Measurements from ENCODE around the gene NKAIN1. TPM values are rescaled to one million over a fixed set of nuclear protein-coding genes. Genes with fewer than 3 reads are reported as not detected.

Gene NKAIN1
- total RNA-seq, 1 experiment from 2014 or later, result 0.18 TPM

- ChIA-PET POLR2A (ENCODE audit: unreplicated experiment) (no interaction called here), CTCF (interaction anchor here (0.6 kb wide), 1 partner anchor 10 kb away, joined by 5 read pairs; no protein-coding TSS in a partner anchor)
- Histone ChIP-seq H3K36me3 (ENCODE audit: low read depth, low read length) (no peaks in the 10 kb centered on the region), H3K79me2 (ENCODE audit: low read length) (no peaks in the 10 kb centered on the region), H2AFZ (ENCODE audit: low read length) (peak overlapping the region; percentile 84), H3K4me1 (ENCODE audit: insufficient read depth, low read length) (peaks cover 39% of the 10 kb centered on the region), H3K9me3 (ENCODE audit: low read length) (no peaks in the 10 kb centered on the region), H3K9me2 (replicated peaks; ENCODE audit: low read length) (no peaks in the 10 kb centered on the region), H3K27me3 (ENCODE audit: low read length) (no peaks in the 10 kb centered on the region), H3K4me3 (ENCODE audit: low read length) (peak overlapping the region; percentile 80), H3K9ac (ENCODE audit: low read length) (peak overlapping the region; percentile 92), H3K27ac (ENCODE audit: low read length) (peak overlapping the region; percentile 88), H3F3A (ENCODE audit: low read length, unreplicated experiment) (no peaks in the 10 kb centered on the region), H4K20me1 (ENCODE audit: low read length) (no peaks in the 10 kb centered on the region), H3K4me2 (ENCODE audit: low read length) (peak overlapping the region; percentile 95)
- DNase-seq (peak; percentile 80), ATAC-seq (peak; percentile 72)
- TF ChIP-seq CTCF (conservative IDR thresholded peaks at IDR 0.05; ENCODE audit: low read depth, low read length), result no peak
- no peak for TF ChIP-seq EZH2 (IDR thresholded peaks at IDR 0.05; ENCODE audit: low read length, unreplicated experiment)
- TF ChIP-seq EZH2phosphoT487 (IDR thresholded peaks at IDR 0.05; ENCODE audit: borderline replicate concordance, low read length), result no peak
- no TSS peak for BruUV-seq (replicated peaks)
- intact Hi-C loops (cut with micrococcal nuclease), result loop anchor here (1.0 kb wide), 1 partner anchor 89 kb away; the partner anchor contains the start of gene PUM1
Observed at GRCh38 chr1:31154632-31155215, 85.0 kb downstream of the NKAIN1 start.

DNA sequence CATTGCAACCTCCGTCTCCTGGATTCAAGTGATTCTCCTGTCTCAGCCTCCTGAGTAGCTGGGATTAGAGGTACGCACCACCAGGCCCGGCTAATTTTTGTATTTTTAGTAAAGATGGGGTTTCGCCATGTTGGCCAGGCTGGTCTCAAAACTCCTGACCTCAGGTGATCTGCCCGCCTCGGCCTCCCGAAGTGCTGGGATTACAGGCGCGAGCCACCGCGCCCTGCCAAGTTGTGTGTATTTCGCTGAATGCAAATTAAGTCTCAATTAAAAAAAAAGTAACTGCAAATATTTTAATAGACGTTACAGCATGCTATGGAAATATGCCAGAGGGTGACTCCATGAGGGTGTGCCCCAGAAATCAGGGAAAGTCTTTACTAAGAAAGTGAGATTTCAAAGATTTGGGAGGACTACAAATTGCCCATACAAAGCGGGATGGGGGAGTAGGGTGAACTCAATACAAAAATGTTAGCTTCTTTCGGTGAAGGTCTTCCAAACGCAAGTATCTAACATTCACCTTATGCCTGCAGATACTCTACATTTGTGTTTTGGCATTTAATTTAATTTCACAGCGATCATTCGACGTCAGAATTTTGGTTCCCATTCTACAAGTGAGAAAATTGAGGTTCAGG lies 85.6 kb downstream of the NKAIN1 start:
- H3F3A ChIP-seq (ENCODE audit: low read length, unreplicated experiment), result no peaks in the 10 kb centered on the region
- BruUV-seq (replicated peaks), result TSS peak; percentile 97
- H3K9ac ChIP-seq (ENCODE audit: low read length), result peak overlapping the region; percentile 82
- H3K4me1 ChIP-seq (ENCODE audit: insufficient read depth, low read length), result peaks cover 39% of the 10 kb centered on the region
- ATAC-seq, result no peak
- POLR2A ChIA-PET (ENCODE audit: unreplicated experiment), result no interaction called here
- H3K79me2 ChIP-seq (ENCODE audit: low read length), result no peaks in the 10 kb centered on the region
- peak overlapping the region; percentile 63 for H3K4me3 ChIP-seq (ENCODE audit: low read length)
- H3K36me3 ChIP-seq (ENCODE audit: low read depth, low read length), result no peaks in the 10 kb centered on the region
- no peaks in the 10 kb centered on the region for H4K20me1 ChIP-seq (ENCODE audit: low read length)
- no peaks in the 10 kb centered on the region for H3K27me3 ChIP-seq (ENCODE audit: low read length)
- peak overlapping the region; percentile 88 for H3K27ac ChIP-seq (ENCODE audit: low read length)
- H3K9me3 ChIP-seq (ENCODE audit: low read length), result no peaks in the 10 kb centered on the region
- no peaks in the 10 kb centered on the region for H3K9me2 ChIP-seq (replicated peaks; ENCODE audit: low read length)
- DNase-seq, result peak; percentile 33
- peak overlapping the region; percentile 51 for H2AFZ ChIP-seq (ENCODE audit: low read length)
- peak overlapping the region; percentile 95 for H3K4me2 ChIP-seq (ENCODE audit: low read length)
- CTCF ChIA-PET, result no interaction called here
- intact Hi-C loops (cut with micrococcal nuclease), result loop anchor here (1.0 kb wide), 1 partner anchor 89 kb away; the partner anchor contains the start of gene PUM1
- no peak for TF ChIP-seq EZH2phosphoT487 (IDR thresholded peaks at IDR 0.05; ENCODE audit: borderline replicate concordance, low read length)
- no peak for TF ChIP-seq CTCF (conservative IDR thresholded peaks at IDR 0.05; ENCODE audit: low read depth, low read length)
- no peak for TF ChIP-seq EZH2 (IDR thresholded peaks at IDR 0.05; ENCODE audit: low read length, unreplicated experiment)

DNA sequence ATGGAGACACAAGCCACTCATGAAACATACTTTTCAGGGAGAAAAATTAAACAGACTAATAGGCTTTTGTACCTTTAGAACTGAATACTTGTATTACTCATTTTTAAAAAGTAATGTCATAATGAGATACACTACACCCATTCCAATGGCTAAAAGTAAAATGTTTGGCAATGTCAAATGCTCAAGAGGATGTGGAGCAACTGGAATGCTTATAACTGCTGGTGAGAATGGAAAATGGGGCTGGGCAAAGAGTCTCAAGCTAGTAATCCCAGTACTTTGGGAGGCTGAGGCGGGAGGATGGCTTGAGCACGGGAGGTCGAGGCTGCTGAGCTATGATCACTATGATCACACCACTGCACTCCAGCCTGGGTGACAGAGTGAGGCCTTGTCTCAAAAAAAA lies 86.3 kb downstream of the NKAIN1 start:
- Histone ChIP-seq H3K27me3 (ENCODE audit: low read length) (no peaks in the 10 kb centered on the region), H3K36me3 (ENCODE audit: low read depth, low read length) (no peaks in the 10 kb centered on the region), H3K27ac (ENCODE audit: low read length) (peak overlapping the region; percentile 72), H3K4me1 (ENCODE audit: insufficient read depth, low read length) (peaks cover 39% of the 10 kb centered on the region), H3K4me2 (ENCODE audit: low read length) (peak overlapping the region; percentile 35; the same call in 1 of the 2 replicates), H3K9me3 (ENCODE audit: low read length) (no peaks in the 10 kb centered on the region), H2AFZ (ENCODE audit: low read length) (no peak overlapping the region), H4K20me1 (ENCODE audit: low read length) (no peaks in the 10 kb centered on the region), H3K79me2 (ENCODE audit: low read length) (no peaks in the 10 kb centered on the region), H3K9me2 (replicated peaks; ENCODE audit: low read length) (no peaks in the 10 kb centered on the region), H3K9ac (ENCODE audit: low read length) (no peak overlapping the region), H3K4me3 (ENCODE audit: low read length) (no peak overlapping the region), H3F3A (ENCODE audit: low read length, unreplicated experiment) (no peaks in the 10 kb centered on the region)
- ChIA-PET POLR2A (ENCODE audit: unreplicated experiment) (no interaction called here), CTCF (no interaction called here)
- TF ChIP-seq CTCF (conservative IDR thresholded peaks at IDR 0.05; ENCODE audit: low read depth, low read length) (no peak), EZH2phosphoT487 (IDR thresholded peaks at IDR 0.05; ENCODE audit: borderline replicate concordance, low read length) (no peak), EZH2 (IDR thresholded peaks at IDR 0.05; ENCODE audit: low read length, unreplicated experiment) (no peak)
- DNase-seq, result no peak
- BruUV-seq (replicated peaks), result no TSS peak
- intact Hi-C loops (cut with micrococcal nuclease), result no loop called here
- ATAC-seq, result no peak
